HG03571 (cell line): ENCODE data around the gene ARFGAP3.

ENCODE experiments used
- ATAC-seq: cut with Tn5 transposase; IDR thresholded peaks from one replicate; pipeline ENCODE4 v1.9.1; 2021; ENCODE audit not compliant: unreplicated experiment

ARFGAP3 gene

GRCh38 chr22:42865536-42865935 lies 8.5 kb upstream of the ARFGAP3 start:
- no peak for ATAC-seq

- ATAC-seq: no peak
These were observed 6.4 kb upstream of the ARFGAP3 start for GRCh38 chr22:42863349-42863961.

GRCh38 chr22:42862045-42862734 lies 5.1 kb upstream of the ARFGAP3 start:
- no peak for ATAC-seq

GRCh38 chr22:42860968-42861367 lies 3.9 kb upstream of the ARFGAP3 start:
- ATAC-seq: no peak

- ATAC-seq: no peak
These were observed 890 bp upstream of the ARFGAP3 start for GRCh38 chr22:42857845-42858481.

GRCh38 chr22:42856179-42856864 lies 751 bp downstream of the ARFGAP3 start:
- peak; percentile 20 for ATAC-seq

GRCh38 chr22:42855721-42856120 lies 1.4 kb downstream of the ARFGAP3 start:
- ATAC-seq: no peak

- no peak for ATAC-seq
These were observed 1.9 kb downstream of the ARFGAP3 start for GRCh38 chr22:42855211-42855610.

GRCh38 chr22:42848941-42849550 lies 8.0 kb downstream of the ARFGAP3 start:
- no peak for ATAC-seq

- ATAC-seq: no peak
These were observed 10.0 kb downstream of the ARFGAP3 start for GRCh38 chr22:42847110-42847509.

- ATAC-seq: no peak
These were observed 12.3 kb downstream of the ARFGAP3 start for GRCh38 chr22:42844756-42845155.

GRCh38 chr22:42842658-42843370 lies 14.3 kb downstream of the ARFGAP3 start:
- no peak for ATAC-seq

- no peak for ATAC-seq
These were observed 15.6 kb downstream of the ARFGAP3 start for GRCh38 chr22:42841444-42841843.

GRCh38 chr22:42837556-42837955 lies 19.5 kb downstream of the ARFGAP3 start:
- ATAC-seq: no peak

GRCh38 chr22:42836026-42836425 lies 21.0 kb downstream of the ARFGAP3 start:
- no peak for ATAC-seq

- ATAC-seq: no peak
These were observed 22.7 kb downstream of the ARFGAP3 start for GRCh38 chr22:42834177-42834949.

- no peak for ATAC-seq
These were observed 24.0 kb downstream of the ARFGAP3 start for GRCh38 chr22:42833104-42833503.

GRCh38 chr22:42831712-42832111 lies 25.4 kb downstream of the ARFGAP3 start:
- ATAC-seq: no peak

GRCh38 chr22:42830161-42830560 lies 26.9 kb downstream of the ARFGAP3 start:
- no peak for ATAC-seq

- ATAC-seq: no peak
These were observed 27.8 kb downstream of the ARFGAP3 start for GRCh38 chr22:42829302-42829701.
